ENCODE data around the gene APBA2.
"Not testable (repeated sequence)": the region's sequence is repeated elsewhere in the genome, so short reads cannot be mapped to it uniquely, and the experiment has no call there.

APBA2 gene

GRCh38 chr15:28879551-28879950 lies 6.2 kb upstream of the APBA2 start:
- DNase-seq, result no peak

- DNase-seq, result no peak
Measured at GRCh38 chr15:28880680-28881079, 5.1 kb upstream of the APBA2 start.

- no peak for DNase-seq
Measured at GRCh38 chr15:28881170-28881569, 4.6 kb upstream of the APBA2 start.

- no peak for DNase-seq
Measured at GRCh38 chr15:28881600-28881999, 4.2 kb upstream of the APBA2 start.

GRCh38 chr15:28884151-28884940 lies 1.4 kb upstream of the APBA2 start:
- no peak for DNase-seq

GRCh38 chr15:28885128-28885629 lies 595 bp upstream of the APBA2 start:
- no peak for DNase-seq

GRCh38 chr15:28886431-28887338 lies 911 bp downstream of the APBA2 start:
- DNase-seq, result no peak

- DNase-seq, result no peak
Measured at GRCh38 chr15:28887339-28888174, 1.8 kb downstream of the APBA2 start.

GRCh38 chr15:28888302-28888894 lies 2.6 kb downstream of the APBA2 start:
- no peak for DNase-seq

- no peak for DNase-seq
Measured at GRCh38 chr15:28888900-28889299, 3.1 kb downstream of the APBA2 start.

- peak in 1 of 2 experiments; percentile 12 for DNase-seq
Measured at GRCh38 chr15:28889346-28889745, 3.6 kb downstream of the APBA2 start.

GRCh38 chr15:28889871-28890270 lies 4.1 kb downstream of the APBA2 start:
- DNase-seq, result not testable (repeated sequence)

GRCh38 chr15:28890291-28890690 lies 4.5 kb downstream of the APBA2 start:
- not testable (repeated sequence) for DNase-seq

- DNase-seq, result no peak
Measured at GRCh38 chr15:28890711-28891495, 5.1 kb downstream of the APBA2 start.

- no peak for DNase-seq
Measured at GRCh38 chr15:28891588-28891987, 5.8 kb downstream of the APBA2 start.

- DNase-seq, result peak; percentile 63 to 72
Measured at GRCh38 chr15:28892789-28893610, 7.2 kb downstream of the APBA2 start.

GRCh38 chr15:28894631-28895030 lies 8.9 kb downstream of the APBA2 start:
- no peak for DNase-seq

- no peak for DNase-seq
Measured at GRCh38 chr15:28895146-28895545, 9.4 kb downstream of the APBA2 start.

- no peak for DNase-seq
Measured at GRCh38 chr15:28895566-28895965, 9.8 kb downstream of the APBA2 start.

GRCh38 chr15:28896951-28897350 lies 11.2 kb downstream of the APBA2 start:
- DNase-seq, result no peak

Data from cerebellar nuclear complex (tissue), 1 donor.